BLaER1 treated with 17β-estradiol and CSF1 and Interleukin-3, amounts not matched to agents 10 nM and 100 nM (cell line): Measurements from ENCODE around the gene FCHSD2.
A peak's percentile ranks its signal among the peaks of the same experiment; 100 is the strongest.
"Not testable (repeated sequence)": the region's sequence is repeated elsewhere in the genome, so short reads cannot be mapped to it uniquely, and the experiment has no call there.

ENCODE experiments used
- H3K27ac ChIP-seq, 11 experiments: shearing (Covaris generic); formaldehyde crosslinking; 2 replicates each; pipeline ENCODE4 v1.8.1; 2022
- H3K27me3 ChIP-seq, 11 experiments: shearing (Covaris generic); formaldehyde crosslinking; 2 replicates each; pipeline ENCODE4 v1.8.1; 2022
- H3K36me3 ChIP-seq, 11 experiments: shearing (Covaris generic); formaldehyde crosslinking; 2 replicates each; pipeline ENCODE4 v1.8.1; 2022
- H3K4me1 ChIP-seq, 10 experiments: shearing (Covaris generic); formaldehyde crosslinking; 2 replicates each; pipeline ENCODE4 v1.8.1; 2022
- H3K4me2 ChIP-seq, 11 experiments: shearing (Covaris generic); formaldehyde crosslinking; 2 replicates each; pipeline ENCODE4 v1.8.1; 2022
- H3K4me3 ChIP-seq, 10 experiments: shearing (Covaris generic); formaldehyde crosslinking; 2 replicates each; pipeline ENCODE4 v1.8.1; 2022
- H3K9ac ChIP-seq, 11 experiments: shearing (Covaris generic); formaldehyde crosslinking; 2 replicates each; pipeline ENCODE4 v1.8.1; 2022
- H3K9me3 ChIP-seq, 11 experiments: shearing (Covaris generic); formaldehyde crosslinking; replicated peaks in 1 of 11; 2 replicates each; pipeline ENCODE4 v1.8.1; 2022
- H4K20me1 ChIP-seq, 11 experiments: shearing (Covaris generic); formaldehyde crosslinking; 2 replicates each; pipeline ENCODE4 v1.8.1; 2022
- Cebpa-rat ChIP-seq, 11 experiments: shearing (Covaris generic); IDR thresholded peaks; 2 replicates each; pipeline ENCODE4 v1.8.1; 2022

FCHSD2 gene

GRCh38 chr11:72805216-72805615, 336.9 kb downstream of the FCHSD2 start:
- peaks cover 24 to 82% (median 73%) of the 10 kb centered on the region in 10 experiments for H3K4me1 ChIP-seq
- H3K4me3 ChIP-seq = no peak overlapping the region
- H4K20me1 ChIP-seq = no peaks in the 10 kb centered on the region
- peaks cover 0 to 17% (median 0%) of the 10 kb centered on the region in 11 experiments; a peak in 3 of 22 replicates for H3K9me3 ChIP-seq
- no peaks in the 10 kb centered on the region for H3K27me3 ChIP-seq
- H3K9ac ChIP-seq = peak overlapping the region in 9 of 11 experiments; percentile 36 to 100 (median 72); a peak in 17 of 22 replicates
- TF ChIP-seq Cebpa-rat (IDR thresholded peaks at IDR 0.05) = peak in 8 of 11 experiments; percentile 33 to 90 (median 82); a peak in 16 of 22 replicates
- H3K36me3 ChIP-seq = peaks cover 14 to 59% (median 22%) of the 10 kb centered on the region in 11 experiments
- peak overlapping the region in 9 of 11 experiments; percentile 32 to 100 (median 96); a peak in 17 of 22 replicates for H3K4me2 ChIP-seq
- peak overlapping the region; percentile 78 to 100 (median 98); a peak in 20 of 22 replicates for H3K27ac ChIP-seq

DNA sequence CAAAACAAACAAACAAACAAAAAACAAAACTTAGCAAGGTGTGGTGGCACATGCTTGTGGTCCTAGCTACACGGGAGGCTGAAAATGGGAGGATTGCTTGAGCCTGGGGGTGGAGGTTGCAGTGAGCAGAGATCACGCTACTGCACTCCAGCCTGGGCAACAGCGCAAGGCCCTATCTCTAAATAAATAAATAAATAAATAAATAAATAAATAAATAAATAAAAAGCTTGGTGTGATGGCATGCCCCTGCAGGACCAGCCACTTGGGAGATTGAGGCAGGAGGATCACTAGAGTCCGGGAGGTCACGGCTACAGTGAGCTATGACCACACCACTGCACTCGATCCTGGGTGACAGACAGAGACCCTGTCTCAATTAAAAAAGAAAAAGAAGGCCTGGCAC, 339.3 kb downstream of the FCHSD2 start:
- Histone ChIP-seq H3K9ac (no peak overlapping the region; a peak in 1 of 22 replicates), H3K27me3 (no peaks in the 10 kb centered on the region), H3K4me3 (no peak overlapping the region), H3K4me1 (peaks cover 16 to 80% (median 69%) of the 10 kb centered on the region in 10 experiments), H3K4me2 (no peak overlapping the region), H4K20me1 (no peaks in the 10 kb centered on the region), H3K27ac (peak overlapping the region in 4 of 11 experiments; percentile 7 to 100 (median 98); a peak in 5 of 22 replicates), H3K9me3 (peaks cover 0 to 17% (median 0%) of the 10 kb centered on the region in 11 experiments; a peak in 3 of 22 replicates), H3K36me3 (peaks cover 0 to 41% (median 4%) of the 10 kb centered on the region in 11 experiments; a peak in 6 of 22 replicates)
- no peak for TF ChIP-seq Cebpa-rat (IDR thresholded peaks at IDR 0.05)

DNA sequence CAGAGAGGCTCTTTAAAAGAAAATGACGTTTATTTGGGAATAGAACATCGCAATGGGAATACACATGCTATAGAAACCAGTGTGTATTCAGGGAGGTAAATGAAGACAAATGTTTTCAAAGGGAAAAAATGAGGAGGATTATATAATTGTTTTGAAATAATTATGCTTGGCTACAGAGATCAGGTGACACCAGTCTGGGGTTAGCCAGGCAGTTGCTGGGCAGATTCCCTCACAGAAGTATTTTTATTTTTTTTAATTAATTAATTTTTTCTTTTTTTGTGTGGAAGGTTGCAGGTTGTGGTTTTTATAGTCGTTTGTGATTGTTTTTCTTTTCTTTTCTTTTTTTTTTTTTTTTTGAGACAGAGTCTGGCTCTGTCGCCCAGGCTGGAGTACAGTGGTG, 342.7 kb downstream of the FCHSD2 start:
- H3K36me3 ChIP-seq = peaks cover 0 to 27% (median 0%) of the 10 kb centered on the region in 11 experiments; a peak in 5 of 22 replicates
- no peak for TF ChIP-seq Cebpa-rat (IDR thresholded peaks at IDR 0.05)
- peaks cover 12 to 69% (median 48%) of the 10 kb centered on the region in 10 experiments for H3K4me1 ChIP-seq
- H3K9me3 ChIP-seq = peaks cover 0 to 1% (median 0%) of the 10 kb centered on the region in 11 experiments; a peak in 1 of 22 replicates
- H3K27ac ChIP-seq = peak overlapping the region in 2 of 11 experiments; percentile 52 to 56; a peak in 2 of 22 replicates
- peak overlapping the region in 5 of 11 experiments; percentile 57 to 70 (median 63); a peak in 10 of 22 replicates for H3K4me2 ChIP-seq
- no peak overlapping the region for H3K4me3 ChIP-seq
- H3K9ac ChIP-seq = no peak overlapping the region
- H4K20me1 ChIP-seq = no peaks in the 10 kb centered on the region
- H3K27me3 ChIP-seq = no peaks in the 10 kb centered on the region

- Histone ChIP-seq H3K9me3 (no peaks in the 10 kb centered on the region), H3K4me3 (no peak overlapping the region), H3K4me2 (peak overlapping the region in 9 of 11 experiments; percentile 1 to 70 (median 57); a peak in 17 of 22 replicates), H3K27me3 (no peaks in the 10 kb centered on the region), H3K27ac (peak overlapping the region in 9 of 11 experiments; percentile 7 to 62 (median 48); a peak in 16 of 22 replicates), H3K9ac (peak overlapping the region in 7 of 11 experiments; percentile 3 to 48 (median 13); a peak in 8 of 22 replicates), H4K20me1 (no peaks in the 10 kb centered on the region), H3K4me1 (peaks cover 13 to 64% (median 43%) of the 10 kb centered on the region in 10 experiments), H3K36me3 (peaks cover 0 to 19% (median 0%) of the 10 kb centered on the region in 11 experiments; a peak in 5 of 22 replicates)
- TF ChIP-seq Cebpa-rat (IDR thresholded peaks at IDR 0.05) = no peak
Measured at GRCh38 chr11:72798361-72798760, 343.8 kb downstream of the FCHSD2 start.

DNA sequence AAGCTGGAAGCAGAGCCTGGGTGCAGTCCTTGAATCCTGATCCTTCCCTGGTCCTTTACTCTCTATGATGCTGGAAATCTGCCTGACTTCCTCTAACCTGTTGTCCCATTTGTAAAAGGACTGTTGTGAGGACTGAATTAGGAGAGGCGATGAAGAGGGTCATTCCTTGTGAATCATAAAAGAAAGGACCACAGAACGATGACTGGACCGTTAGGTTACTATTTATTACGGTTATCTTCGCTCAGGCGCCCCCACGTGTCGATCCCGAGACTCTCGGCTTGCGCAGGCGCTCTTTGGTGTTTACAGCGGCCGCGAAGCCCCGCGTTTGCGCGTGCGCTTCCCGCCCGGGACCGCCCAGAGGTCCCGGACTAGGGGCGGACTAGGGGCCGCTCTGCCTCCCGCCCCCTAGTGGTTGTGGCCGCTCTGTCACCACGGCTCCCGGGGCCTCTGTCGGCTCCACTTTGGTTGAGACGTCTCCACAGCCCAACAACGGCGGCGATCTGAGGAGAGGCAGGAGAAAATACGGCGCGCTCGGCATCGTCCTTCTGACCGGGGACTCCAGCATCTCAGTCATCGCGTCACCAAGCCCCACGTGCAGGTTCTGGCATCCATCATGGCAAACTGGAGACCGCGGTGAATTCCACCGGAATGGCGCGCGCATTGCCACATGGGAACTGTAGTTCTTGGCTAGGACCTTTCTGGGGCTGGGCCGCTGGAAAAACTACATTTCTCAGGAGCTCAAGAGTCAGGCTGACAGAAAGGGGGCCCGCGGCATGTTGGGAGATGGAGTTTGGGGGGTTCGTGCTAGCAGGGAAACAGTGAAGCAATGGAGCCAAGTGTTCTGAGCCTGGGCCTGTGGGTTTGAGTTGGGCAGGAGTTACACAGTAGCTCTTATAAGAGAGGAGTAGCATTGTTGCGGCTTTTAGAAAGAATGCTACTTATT, 348.4 kb downstream of the FCHSD2 start, which contains the start of gene STARD10:
Gene STARD10 (minus strand): TSS at position 623 of the 943 bp plus-strand sequence. CDS start 12,866 bp downstream, outside the sequence.
- Histone ChIP-seq H3K4me1 (peaks cover 31 to 76% (median 59%) of the 10 kb centered on the region in 10 experiments), H4K20me1 (no peaks in the 10 kb centered on the region), H3K27ac (peak within 1 kb of the TSS; percentile 59 to 92 (median 87)), H3K4me3 (peak within 1 kb of the TSS; percentile 56 to 74 (median 64)), H3K9me3 (no peaks in the 10 kb centered on the region), H3K27me3 (no peaks in the 10 kb centered on the region), H3K4me2 (peak within 1 kb of the TSS; percentile 66 to 91 (median 73)), H3K9ac (peak within 1 kb of the TSS; percentile 73 to 90 (median 82)), H3K36me3 (no peaks in the 10 kb centered on the region)
- TF ChIP-seq Cebpa-rat (IDR thresholded peaks at IDR 0.05) = no peak

- no peaks in the 10 kb centered on the region for H4K20me1 ChIP-seq
- peak overlapping the region; percentile 56 to 92 (median 87) for H3K27ac ChIP-seq
- H3K4me2 ChIP-seq = peak overlapping the region; percentile 64 to 89 (median 73)
- H3K27me3 ChIP-seq = no peaks in the 10 kb centered on the region
- H3K9me3 ChIP-seq = no peaks in the 10 kb centered on the region
- peak overlapping the region; percentile 65 to 90 (median 82); a peak in 21 of 22 replicates for H3K9ac ChIP-seq
- peaks cover 34 to 76% (median 57%) of the 10 kb centered on the region in 10 experiments for H3K4me1 ChIP-seq
- H3K4me3 ChIP-seq = peak overlapping the region in 9 of 10 experiments; percentile 5 to 74 (median 64); a peak in 12 of 20 replicates
- no peaks in the 10 kb centered on the region for H3K36me3 ChIP-seq
- TF ChIP-seq Cebpa-rat (IDR thresholded peaks at IDR 0.05) = no peak
Measured at GRCh38 chr11:72793076-72793424, 349.1 kb downstream of the FCHSD2 start.

DNA sequence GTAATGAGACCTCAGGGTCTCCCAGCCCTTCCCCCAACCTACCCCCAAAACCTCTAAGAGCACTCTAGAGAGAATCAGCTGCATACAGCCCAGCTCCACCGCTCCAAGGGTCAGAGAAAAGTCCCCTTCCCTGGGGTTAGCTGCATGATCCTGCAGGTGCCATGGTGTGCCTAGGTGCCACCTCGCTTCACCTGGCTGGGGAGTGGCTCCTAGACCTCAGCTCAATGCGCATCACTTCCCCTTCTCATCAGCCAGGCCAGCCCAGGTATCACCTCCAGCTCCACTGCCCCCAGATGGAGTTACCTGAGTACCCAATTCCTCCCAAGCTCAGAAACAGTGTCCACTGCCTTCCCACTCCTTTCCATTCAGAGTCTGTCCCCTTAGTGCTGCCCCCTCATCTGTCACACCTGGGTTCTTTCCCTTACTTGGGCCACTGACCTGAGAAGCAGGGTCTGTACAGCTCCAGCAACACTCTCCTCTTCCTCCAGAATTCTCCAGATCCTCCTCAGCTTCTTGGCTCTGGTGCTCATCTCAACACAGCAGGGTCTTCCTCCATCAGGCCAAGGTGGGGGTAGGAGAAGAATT, 349.6 kb downstream of the FCHSD2 start:
- Histone ChIP-seq H3K4me1 (peaks cover 39 to 76% (median 60%) of the 10 kb centered on the region in 10 experiments), H3K4me2 (peak overlapping the region; percentile 64 to 89 (median 73)), H3K27me3 (no peaks in the 10 kb centered on the region), H4K20me1 (no peaks in the 10 kb centered on the region), H3K36me3 (no peaks in the 10 kb centered on the region), H3K4me3 (peak overlapping the region in 4 of 10 experiments; percentile 5 to 70 (median 61); a peak in 5 of 20 replicates), H3K9ac (peak overlapping the region; percentile 65 to 90 (median 82); a peak in 21 of 22 replicates), H3K27ac (peak overlapping the region; percentile 56 to 92 (median 87)), H3K9me3 (no peaks in the 10 kb centered on the region)
- TF ChIP-seq Cebpa-rat (IDR thresholded peaks at IDR 0.05) = no peak

DNA sequence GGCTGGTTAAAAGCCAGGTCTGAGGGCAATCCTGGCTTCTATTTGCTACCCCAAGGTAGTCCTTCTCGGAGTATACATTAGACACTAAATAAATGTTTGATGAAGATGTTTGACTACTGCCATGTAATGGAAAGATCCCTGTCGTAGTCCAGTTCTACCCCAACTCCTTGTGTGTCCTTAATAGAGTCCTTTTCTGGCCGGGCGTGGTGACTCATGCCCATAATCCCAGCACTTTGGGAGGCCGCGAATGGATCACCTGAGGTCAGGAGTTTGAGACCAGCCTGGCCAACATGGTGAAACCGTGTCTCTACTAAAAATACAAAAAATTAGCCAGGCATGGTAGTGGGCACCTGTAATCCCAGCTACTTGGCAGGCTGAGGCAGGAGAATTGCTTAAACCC, 350.9 kb downstream of the FCHSD2 start:
- not testable (repeated sequence) for H3K9me3 ChIP-seq, H4K20me1 ChIP-seq, H3K9ac ChIP-seq, H3K27ac ChIP-seq, H3K36me3 ChIP-seq, H3K4me3 ChIP-seq, H3K27me3 ChIP-seq
- H3K4me2 ChIP-seq = peak overlapping the region in 3 of 11 experiments; percentile 80 to 88 (median 88); a peak in 2 of 22 replicates
- peaks cover 52 to 89% (median 73%) of the 10 kb centered on the region in 10 experiments for H3K4me1 ChIP-seq
